HL-60 (cell line): Measurements from ENCODE around the gene ERGIC1.

Experiments
- GABPA ChIP-seq: IDR thresholded peaks from 2 replicates; pipeline ENCODE4 v1.6.1; 2012; ENCODE audit warnings: low read depth
- POLR2AphosphoS5 ChIP-seq: IDR thresholded peaks from 2 replicates; pipeline ENCODE4 v1.6.1; 2012; ENCODE audit warnings: low read depth
- REST ChIP-seq: IDR thresholded peaks from 2 replicates; pipeline ENCODE4 v1.6.1; 2012; ENCODE audit warnings: low read depth; ENCODE audit not compliant: insufficient replicate concordance
- TF ChIP-seq, protein P1 (sequence below): IDR thresholded peaks from one replicate; pipeline ENCODE4 v1.5.1; 2011; ENCODE audit warnings: low read length, control low read depth, inconsistent platforms; ENCODE audit not compliant: insufficient read depth

- TF ChIP-seq, protein P1, sequence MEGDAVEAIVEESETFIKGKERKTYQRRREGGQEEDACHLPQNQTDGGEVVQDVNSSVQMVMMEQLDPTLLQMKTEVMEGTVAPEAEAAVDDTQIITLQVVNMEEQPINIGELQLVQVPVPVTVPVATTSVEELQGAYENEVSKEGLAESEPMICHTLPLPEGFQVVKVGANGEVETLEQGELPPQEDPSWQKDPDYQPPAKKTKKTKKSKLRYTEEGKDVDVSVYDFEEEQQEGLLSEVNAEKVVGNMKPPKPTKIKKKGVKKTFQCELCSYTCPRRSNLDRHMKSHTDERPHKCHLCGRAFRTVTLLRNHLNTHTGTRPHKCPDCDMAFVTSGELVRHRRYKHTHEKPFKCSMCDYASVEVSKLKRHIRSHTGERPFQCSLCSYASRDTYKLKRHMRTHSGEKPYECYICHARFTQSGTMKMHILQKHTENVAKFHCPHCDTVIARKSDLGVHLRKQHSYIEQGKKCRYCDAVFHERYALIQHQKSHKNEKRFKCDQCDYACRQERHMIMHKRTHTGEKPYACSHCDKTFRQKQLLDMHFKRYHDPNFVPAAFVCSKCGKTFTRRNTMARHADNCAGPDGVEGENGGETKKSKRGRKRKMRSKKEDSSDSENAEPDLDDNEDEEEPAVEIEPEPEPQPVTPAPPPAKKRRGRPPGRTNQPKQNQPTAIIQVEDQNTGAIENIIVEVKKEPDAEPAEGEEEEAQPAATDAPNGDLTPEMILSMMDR: no peak
- TF ChIP-seq REST: no peak
- no peak for TF ChIP-seq GABPA
- no peak for TF ChIP-seq POLR2AphosphoS5
Observed at GRCh38 chr5:172939611-172940267, 105.7 kb downstream of the ERGIC1 start.
